HL-60 (cell line): Measurements from ENCODE around the gene NDUFS3.

Source experiments
- DNase-seq, 2 experiments: peaks; one replicate each; pipeline ENCODE4 v3.0.0-alpha.2; 2010 to 2020; ENCODE audit warnings: low read depth in 1 of 2, low spot score in 1 of 2
- H3K27ac ChIP-seq: fragments of 250-450 bp; sonication (Bioruptor Pico); replicated peaks from 2 replicates; pipeline ENCODE4 v1.5.1; 2020; ENCODE audit warnings: mild to moderate bottlenecking, moderate library complexity
- H3K27me3 ChIP-seq: fragments of 250-450 bp; sonication (Bioruptor Pico); 2 replicates; pipeline ENCODE4 v1.5.1; 2021; ENCODE audit warnings: mild to moderate bottlenecking, moderate library complexity; ENCODE audit not compliant: insufficient read depth, poor library complexity, severe bottlenecking
- H3K4me3 ChIP-seq: replicated peaks from 2 replicates; pipeline ENCODE4 v1.5.1; 2011; ENCODE audit warnings: mild to moderate bottlenecking, control low read depth, low read length; ENCODE audit not compliant: insufficient read depth
- CTCF ChIP-seq: IDR thresholded peaks from one replicate; pipeline ENCODE4 v1.5.1; 2011; ENCODE audit warnings: low read length, control low read depth, inconsistent platforms; ENCODE audit not compliant: insufficient read depth
- GABPA ChIP-seq: IDR thresholded peaks from 2 replicates; pipeline ENCODE4 v1.6.1; 2012; ENCODE audit warnings: low read depth
- POLR2AphosphoS5 ChIP-seq: IDR thresholded peaks from 2 replicates; pipeline ENCODE4 v1.6.1; 2012; ENCODE audit warnings: low read depth
- REST ChIP-seq: IDR thresholded peaks from 2 replicates; pipeline ENCODE4 v1.6.1; 2012; ENCODE audit warnings: low read depth; ENCODE audit not compliant: insufficient replicate concordance
- SPI1 ChIP-seq: IDR thresholded peaks from 2 replicates; pipeline ENCODE4 v1.6.1; 2012; ENCODE audit warnings: low read depth, mild to moderate bottlenecking, borderline replicate concordance

NDUFS3 gene

GRCh38 chr11:47615249-47615648 is 36.4 kb downstream of the NDUFS3 start:
- no peak overlapping the region for H3K27ac ChIP-seq
- no peak for DNase-seq
- no peak overlapping the region for H3K4me3 ChIP-seq
- TF ChIP-seq GABPA = no peak
- TF ChIP-seq SPI1 = no peak
- no peak for TF ChIP-seq CTCF
- no peak for TF ChIP-seq REST
- no peak for TF ChIP-seq POLR2AphosphoS5
- no peaks in the 10 kb centered on the region for H3K27me3 ChIP-seq

- TF ChIP-seq CTCF = peak; percentile 88
- no peak for TF ChIP-seq GABPA
- Histone ChIP-seq H3K27ac (no peak overlapping the region), H3K27me3 (no peaks in the 10 kb centered on the region), H3K4me3 (no peak overlapping the region)
- peak; percentile 46 to 67 for DNase-seq
Measured at GRCh38 chr11:47616726-47617416, 38.0 kb downstream of the NDUFS3 start.

- Histone ChIP-seq H3K27ac (no peak overlapping the region), H3K4me3 (no peak overlapping the region), H3K27me3 (no peaks in the 10 kb centered on the region)
- no peak for DNase-seq
- no peak for TF ChIP-seq SPI1
- no peak for TF ChIP-seq CTCF
- no peak for TF ChIP-seq POLR2AphosphoS5
- no peak for TF ChIP-seq GABPA
- TF ChIP-seq REST = no peak
Measured at GRCh38 chr11:47617417-47617809, 38.5 kb downstream of the NDUFS3 start.

GRCh38 chr11:47620836-47621378 is 42.0 kb downstream of the NDUFS3 start:
- Histone ChIP-seq H3K27me3 (no peaks in the 10 kb centered on the region), H3K4me3 (no peak overlapping the region), H3K27ac (no peak overlapping the region)
- TF ChIP-seq POLR2AphosphoS5 = no peak
- no peak for TF ChIP-seq REST
- TF ChIP-seq GABPA = no peak
- no peak for TF ChIP-seq SPI1
- no peak for TF ChIP-seq CTCF
- no peak for DNase-seq
